ENCODE data around the gene NEMF. TPM values are rescaled to one million over a fixed set of nuclear protein-coding genes. Genes with fewer than 3 reads are reported as not detected.

The NEMF gene, protein sequence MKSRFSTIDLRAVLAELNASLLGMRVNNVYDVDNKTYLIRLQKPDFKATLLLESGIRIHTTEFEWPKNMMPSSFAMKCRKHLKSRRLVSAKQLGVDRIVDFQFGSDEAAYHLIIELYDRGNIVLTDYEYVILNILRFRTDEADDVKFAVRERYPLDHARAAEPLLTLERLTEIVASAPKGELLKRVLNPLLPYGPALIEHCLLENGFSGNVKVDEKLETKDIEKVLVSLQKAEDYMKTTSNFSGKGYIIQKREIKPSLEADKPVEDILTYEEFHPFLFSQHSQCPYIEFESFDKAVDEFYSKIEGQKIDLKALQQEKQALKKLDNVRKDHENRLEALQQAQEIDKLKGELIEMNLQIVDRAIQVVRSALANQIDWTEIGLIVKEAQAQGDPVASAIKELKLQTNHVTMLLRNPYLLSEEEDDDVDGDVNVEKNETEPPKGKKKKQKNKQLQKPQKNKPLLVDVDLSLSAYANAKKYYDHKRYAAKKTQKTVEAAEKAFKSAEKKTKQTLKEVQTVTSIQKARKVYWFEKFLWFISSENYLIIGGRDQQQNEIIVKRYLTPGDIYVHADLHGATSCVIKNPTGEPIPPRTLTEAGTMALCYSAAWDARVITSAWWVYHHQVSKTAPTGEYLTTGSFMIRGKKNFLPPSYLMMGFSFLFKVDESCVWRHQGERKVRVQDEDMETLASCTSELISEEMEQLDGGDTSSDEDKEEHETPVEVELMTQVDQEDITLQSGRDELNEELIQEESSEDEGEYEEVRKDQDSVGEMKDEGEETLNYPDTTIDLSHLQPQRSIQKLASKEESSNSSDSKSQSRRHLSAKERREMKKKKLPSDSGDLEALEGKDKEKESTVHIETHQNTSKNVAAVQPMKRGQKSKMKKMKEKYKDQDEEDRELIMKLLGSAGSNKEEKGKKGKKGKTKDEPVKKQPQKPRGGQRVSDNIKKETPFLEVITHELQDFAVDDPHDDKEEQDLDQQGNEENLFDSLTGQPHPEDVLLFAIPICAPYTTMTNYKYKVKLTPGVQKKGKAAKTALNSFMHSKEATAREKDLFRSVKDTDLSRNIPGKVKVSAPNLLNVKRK
- 30.4 and 41.9 TPM in 2 replicates for total RNA-seq

DNA sequence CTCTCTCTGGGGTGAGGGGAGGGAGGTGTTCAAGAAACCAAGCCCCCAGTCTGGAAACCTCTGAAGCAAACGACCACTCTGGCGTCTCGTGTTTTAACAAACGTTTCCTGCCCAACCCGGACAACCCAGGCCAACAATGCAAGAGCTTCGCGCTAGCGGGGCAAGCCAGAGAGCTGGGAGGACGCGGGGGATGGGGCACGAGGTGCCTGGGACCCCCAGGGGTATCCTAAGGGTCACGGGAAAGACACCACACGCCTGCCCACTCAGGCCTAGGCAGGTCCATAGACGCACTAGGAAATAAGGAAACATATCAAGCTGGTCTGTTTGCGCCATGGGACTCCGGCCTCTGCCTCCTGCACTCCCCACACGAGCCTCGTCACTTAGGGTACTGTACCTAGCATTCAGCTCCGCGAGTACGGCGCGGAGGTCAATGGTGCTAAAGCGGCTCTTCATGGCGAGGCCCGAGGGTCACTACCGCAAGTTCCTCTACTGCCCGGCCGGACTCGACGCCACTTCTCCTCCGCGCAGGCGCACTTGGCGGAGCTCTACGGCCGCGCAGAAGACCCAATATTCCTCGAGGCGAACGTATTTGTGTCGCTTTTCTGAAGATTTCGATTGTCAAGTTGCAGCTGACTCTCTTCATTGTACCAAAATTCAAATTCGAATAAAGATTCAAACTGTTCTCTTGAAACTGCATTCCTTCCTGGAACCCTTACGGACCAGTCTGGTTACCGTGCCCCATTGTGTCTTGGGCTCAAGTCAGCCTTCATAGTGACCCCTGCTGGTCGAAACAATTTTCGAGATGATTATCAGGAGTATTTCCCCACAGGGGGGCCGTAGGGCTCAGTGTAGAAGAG is at the start of gene NEMF:
TSS of gene NEMF (minus strand) at position 488 of the 857 bp plus-strand sequence. CDS start at position 453, 35 bp downstream.

DNA sequence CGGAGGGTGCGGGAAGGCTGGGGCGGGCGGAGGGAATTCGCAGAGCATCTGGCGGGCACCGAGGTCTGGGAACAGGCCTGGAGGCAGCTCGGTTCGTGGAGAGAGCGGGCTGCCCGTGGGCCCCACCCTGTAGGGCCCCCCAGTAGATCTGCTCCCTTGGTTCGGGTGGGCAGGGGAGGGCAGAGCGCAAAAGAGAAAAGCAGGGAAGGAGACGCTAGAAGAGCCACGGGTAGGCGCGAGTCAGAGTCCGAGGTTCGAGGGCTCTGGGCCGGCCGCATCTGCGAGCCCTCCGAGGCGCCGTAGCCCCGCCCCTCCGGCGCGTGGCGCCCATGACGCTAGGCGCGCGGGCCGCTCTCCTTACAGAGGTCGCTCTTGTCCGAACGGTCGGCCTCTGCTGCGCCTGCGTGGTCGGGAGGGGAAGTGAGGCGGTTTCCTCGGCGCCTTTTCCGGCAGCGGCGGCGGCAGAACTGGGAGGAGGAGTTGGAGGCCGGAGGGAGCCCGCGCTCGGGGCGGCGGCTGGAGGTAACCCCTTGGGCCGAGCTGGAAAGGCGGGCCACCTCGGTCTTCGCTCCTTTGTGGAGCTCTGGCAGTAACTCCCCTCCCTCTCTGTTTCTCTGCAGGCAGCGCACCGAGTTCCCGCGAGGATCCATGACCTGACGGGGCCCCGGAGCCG is 40.2 kb upstream of the NEMF start, which contains the start of gene ARF6:
TSS of gene ARF6 (plus strand) at position 447 of the 673 bp plus-strand sequence. CDS start 655 bp downstream, outside the sequence.

DNA sequence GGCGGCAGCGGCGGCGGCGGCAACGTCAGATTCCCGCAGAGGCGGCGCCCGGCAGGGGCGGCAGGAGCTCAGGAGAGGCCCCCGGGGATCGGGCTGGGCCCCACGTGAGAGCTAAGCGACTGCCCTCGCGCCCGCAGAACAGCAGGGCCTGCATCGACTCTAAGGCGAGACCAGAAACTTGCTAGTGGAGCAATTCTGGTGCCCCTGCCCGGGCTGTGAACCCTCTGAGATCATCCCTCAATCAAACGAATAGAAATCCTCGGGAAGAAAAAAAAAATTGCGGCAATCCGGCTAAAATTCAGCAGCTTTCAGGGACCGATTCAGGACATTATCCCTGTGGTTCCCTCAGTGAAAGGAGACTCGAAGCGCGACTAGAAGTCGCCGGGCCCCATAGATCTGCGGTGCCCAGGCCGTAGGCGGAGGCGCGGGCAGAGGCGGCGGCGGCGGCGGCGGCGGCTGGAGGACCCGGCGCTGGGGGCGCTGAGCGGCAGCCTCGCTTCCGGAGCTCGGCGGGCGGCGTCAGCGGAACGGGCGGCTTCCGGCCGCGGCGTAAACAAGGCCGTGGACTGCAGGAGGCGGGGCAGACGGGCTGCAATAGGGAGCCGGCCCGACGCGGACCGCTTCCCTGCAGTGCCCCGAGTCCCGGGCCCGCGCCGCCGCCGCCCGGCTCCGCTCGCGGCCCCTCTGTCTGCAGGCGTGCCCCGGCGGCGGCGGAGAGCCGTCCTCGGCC is 84.9 kb downstream of the NEMF start, which contains the start of gene KLHDC2:
TSS of gene KLHDC2 (plus strand) at position 583 of the 730 bp plus-strand sequence. CDS start 316 bp downstream, outside the sequence.

Other genes starting within 250 kb of the NEMF start
- 178 and 193 TPM in 2 replicates for gene RPL36AL, start 232.2 kb downstream of the NEMF start, total RNA-seq
- gene MGAT2, start 232.0 kb downstream of the NEMF start, total RNA-seq, result 43.2 and 82.3 TPM in 2 replicates
- gene DNAAF2, start 217.5 kb downstream of the NEMF start, total RNA-seq, result 7.4 and 10.7 TPM in 2 replicates
- gene POLE2, start 164.6 kb downstream of the NEMF start, total RNA-seq, result 6.6 and 13.8 TPM in 2 replicates
- gene KLHDC1, start 159.7 kb downstream of the NEMF start, total RNA-seq, result 1.2 and 1.6 TPM in 2 replicates
- gene KLHDC2, start 84.6 kb downstream of the NEMF start, total RNA-seq, result 50.3 and 70.2 TPM in 2 replicates
- gene ARF6, start 40.3 kb upstream of the NEMF start, total RNA-seq, result 37.6 and 57.6 TPM in 2 replicates

Measured in pericardium fibroblast (primary cell).